ENCODE data around the gene KIFC3.
"Not testable (repeated sequence)": the region's sequence is repeated elsewhere in the genome, so short reads cannot be mapped to it uniquely, and the experiment has no call there.

Gene KIFC3

GRCh38 chr16:57748596-57748995, 53.7 kb downstream of the KIFC3 start:
- ChIA-PET POLR2A (interaction anchor here (0.5 kb wide), 1 partner anchor 64 kb away, joined by 3 read pairs; no protein-coding TSS in a partner anchor), CTCF (interaction anchor here (0.9 to 1.0 kb wide), 5 partner anchors 8 to 169 kb away, joined by 3 to 4 read pairs (median 3); no protein-coding TSS in a partner anchor)
- DNase-seq = no peak
- Histone ChIP-seq H3K4me3 (ENCODE audit: control insufficient read depth in 1 of 7, extremely low read depth in 1 of 7, insufficient read depth in 4 of 7, low read depth in 2 of 7, low read length in 6 of 7) (no peak overlapping the region), H3K27ac (ENCODE audit: insufficient read depth in 1 of 2, low read depth in 1 of 2, low read length in 2 of 2, poor library complexity in 1 of 2, severe bottlenecking in 2 of 2) (no peak overlapping the region), H3K27me3 (replicated peaks in 2 of 5; ENCODE audit: control insufficient read depth in 4 of 5, insufficient read depth in 5 of 5, low read length in 4 of 5) (no peaks in the 10 kb centered on the region), H3K9me3 (ENCODE audit: control extremely low read depth in 1 of 5, control insufficient read depth in 4 of 5, insufficient read depth in 2 of 5, low read depth in 1 of 5, low read length in 4 of 5) (no peaks in the 10 kb centered on the region), H3K4me1 (ENCODE audit: control extremely low read depth in 1 of 4, control insufficient read depth in 4 of 4, insufficient read depth in 4 of 4, low read length in 3 of 4) (no peaks in the 10 kb centered on the region), H3K36me3 (ENCODE audit: control insufficient read depth in 4 of 4, insufficient read depth in 4 of 4, low read length in 3 of 4) (peaks cover 3 to 82% (median 59%) of the 10 kb centered on the region in 4 experiments)
- 96% methylated on average over 11 of the region's 11 CpGs for WGBS (ENCODE audit: insufficient coverage)

GRCh38 chr16:57747996-57748395, 54.3 kb downstream of the KIFC3 start:
- Histone ChIP-seq H3K4me1 (ENCODE audit: control extremely low read depth in 1 of 4, control insufficient read depth in 4 of 4, insufficient read depth in 4 of 4, low read length in 3 of 4) (no peaks in the 10 kb centered on the region), H3K36me3 (ENCODE audit: control insufficient read depth in 4 of 4, insufficient read depth in 4 of 4, low read length in 3 of 4) (peaks cover 3 to 81% (median 57%) of the 10 kb centered on the region in 4 experiments), H3K27me3 (replicated peaks in 2 of 5; ENCODE audit: control insufficient read depth in 4 of 5, insufficient read depth in 5 of 5, low read length in 4 of 5) (no peaks in the 10 kb centered on the region), H3K4me3 (ENCODE audit: control insufficient read depth in 1 of 7, extremely low read depth in 1 of 7, insufficient read depth in 4 of 7, low read depth in 2 of 7, low read length in 6 of 7) (no peak overlapping the region), H3K27ac (ENCODE audit: insufficient read depth in 1 of 2, low read depth in 1 of 2, low read length in 2 of 2, poor library complexity in 1 of 2, severe bottlenecking in 2 of 2) (no peak overlapping the region), H3K9me3 (ENCODE audit: control extremely low read depth in 1 of 5, control insufficient read depth in 4 of 5, insufficient read depth in 2 of 5, low read depth in 1 of 5, low read length in 4 of 5) (no peaks in the 10 kb centered on the region)
- ChIA-PET POLR2A (no interaction called here), CTCF (interaction anchor here (0.9 to 1.0 kb wide), 5 partner anchors 9 to 169 kb away, joined by 3 to 4 read pairs (median 3); no protein-coding TSS in a partner anchor)
- 95% methylated on average over 4 of the region's 6 CpGs for WGBS (ENCODE audit: insufficient coverage)
- DNase-seq = no peak

DNA sequence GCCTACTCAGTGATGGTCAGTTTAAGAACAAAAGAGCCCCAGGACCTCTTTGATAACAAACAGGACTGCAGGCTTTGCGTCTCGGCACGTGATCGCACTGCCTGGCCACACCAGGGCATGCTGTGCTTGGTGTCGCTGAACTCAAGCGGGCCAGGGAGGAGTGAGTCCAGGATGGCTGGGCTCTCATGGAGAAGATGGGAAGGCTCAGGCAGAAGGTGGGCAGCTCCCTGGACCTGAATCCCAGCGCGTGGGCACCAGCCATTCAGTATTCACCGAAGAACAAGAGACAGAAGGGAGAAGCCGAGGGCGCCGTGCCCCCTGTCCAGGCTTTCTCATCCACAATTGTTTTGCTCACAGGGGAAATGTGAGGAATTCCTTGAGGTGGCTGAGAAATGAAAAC, 54.8 kb downstream of the KIFC3 start:
- H3K27ac ChIP-seq (ENCODE audit: insufficient read depth in 1 of 2, low read depth in 1 of 2, low read length in 2 of 2, poor library complexity in 1 of 2, severe bottlenecking in 2 of 2) = no peak overlapping the region
- peaks cover 5 to 81% (median 57%) of the 10 kb centered on the region in 4 experiments for H3K36me3 ChIP-seq (ENCODE audit: control insufficient read depth in 4 of 4, insufficient read depth in 4 of 4, low read length in 3 of 4)
- H3K4me1 ChIP-seq (ENCODE audit: control extremely low read depth in 1 of 4, control insufficient read depth in 4 of 4, insufficient read depth in 4 of 4, low read length in 3 of 4) = no peaks in the 10 kb centered on the region
- ChIA-PET POLR2A (no interaction called here), CTCF (interaction anchor here (0.9 to 1.0 kb wide), 4 partner anchors 9 to 168 kb away, joined by 3 to 4 read pairs (median 3); no protein-coding TSS in a partner anchor)
- WGBS (ENCODE audit: insufficient coverage) = 96% methylated on average over 12 of the region's 12 CpGs
- no peak overlapping the region for H3K4me3 ChIP-seq (ENCODE audit: control insufficient read depth in 1 of 7, extremely low read depth in 1 of 7, insufficient read depth in 4 of 7, low read depth in 2 of 7, low read length in 6 of 7)
- H3K27me3 ChIP-seq (replicated peaks in 2 of 5; ENCODE audit: control insufficient read depth in 4 of 5, insufficient read depth in 5 of 5, low read length in 4 of 5) = no peaks in the 10 kb centered on the region
- no peak for DNase-seq
- H3K9me3 ChIP-seq (ENCODE audit: control extremely low read depth in 1 of 5, control insufficient read depth in 4 of 5, insufficient read depth in 2 of 5, low read depth in 1 of 5, low read length in 4 of 5) = no peaks in the 10 kb centered on the region

DNA sequence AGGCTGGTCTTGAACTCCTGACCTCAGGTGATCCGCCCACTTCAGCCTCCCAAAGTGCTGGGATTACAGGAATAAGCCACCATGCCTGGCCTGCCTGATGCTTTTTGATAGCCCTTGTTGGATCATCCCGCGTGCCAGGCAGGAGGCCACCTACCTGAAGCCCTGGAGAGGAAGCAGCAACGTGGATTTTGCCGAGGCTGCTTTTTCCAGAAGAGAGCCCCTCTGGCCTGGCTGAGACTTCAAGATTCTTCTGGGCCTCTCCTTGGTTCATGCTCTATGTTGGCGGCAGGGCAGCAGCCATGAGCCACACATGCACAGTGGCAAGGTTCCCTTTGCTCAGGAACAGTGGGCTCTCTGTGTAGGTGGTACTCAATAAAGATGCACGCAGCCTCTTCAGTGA, 55.2 kb downstream of the KIFC3 start:
- no peak for DNase-seq
- ChIA-PET CTCF (no interaction called here), POLR2A (no interaction called here)
- Histone ChIP-seq H3K9me3 (ENCODE audit: control extremely low read depth in 1 of 5, control insufficient read depth in 4 of 5, insufficient read depth in 2 of 5, low read depth in 1 of 5, low read length in 4 of 5) (no peaks in the 10 kb centered on the region), H3K4me1 (ENCODE audit: control extremely low read depth in 1 of 4, control insufficient read depth in 4 of 4, insufficient read depth in 4 of 4, low read length in 3 of 4) (no peaks in the 10 kb centered on the region), H3K36me3 (ENCODE audit: control insufficient read depth in 4 of 4, insufficient read depth in 4 of 4, low read length in 3 of 4) (peaks cover 5 to 81% (median 56%) of the 10 kb centered on the region in 4 experiments), H3K27ac (ENCODE audit: insufficient read depth in 1 of 2, low read depth in 1 of 2, low read length in 2 of 2, poor library complexity in 1 of 2, severe bottlenecking in 2 of 2) (no peak overlapping the region), H3K27me3 (replicated peaks in 2 of 5; ENCODE audit: control insufficient read depth in 4 of 5, insufficient read depth in 5 of 5, low read length in 4 of 5) (no peaks in the 10 kb centered on the region), H3K4me3 (ENCODE audit: control insufficient read depth in 1 of 7, extremely low read depth in 1 of 7, insufficient read depth in 4 of 7, low read depth in 2 of 7, low read length in 6 of 7) (no peak overlapping the region)
- WGBS (ENCODE audit: insufficient coverage) = 100% methylated on average over 7 of the region's 7 CpGs

DNA sequence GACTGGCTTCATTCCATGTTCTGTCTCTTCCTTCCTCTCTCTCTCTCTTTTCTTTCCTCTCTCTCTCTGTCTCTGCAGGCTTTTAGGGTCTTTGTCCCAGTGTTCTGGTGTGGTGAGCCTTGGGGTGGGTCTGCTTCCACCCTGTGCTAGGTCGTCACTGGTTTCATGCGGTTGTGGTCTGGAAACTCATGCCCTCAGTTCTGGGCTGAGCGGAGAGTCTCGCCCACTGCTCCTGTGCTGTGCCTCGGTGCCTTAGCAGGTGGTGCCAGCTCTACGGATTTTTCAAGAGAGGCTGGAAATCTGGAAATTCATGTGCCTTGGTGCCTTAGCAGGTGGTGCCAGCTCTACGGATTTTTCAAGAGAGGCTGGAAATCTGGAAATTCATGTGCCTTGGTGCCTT, 56.0 kb downstream of the KIFC3 start:
- WGBS (ENCODE audit: insufficient coverage) = 100% methylated on average over 4 of the region's 7 CpGs
- H3K9me3 ChIP-seq (ENCODE audit: control extremely low read depth in 1 of 5, control insufficient read depth in 4 of 5, insufficient read depth in 2 of 5, low read depth in 1 of 5, low read length in 4 of 5); H3K4me3 ChIP-seq (ENCODE audit: control insufficient read depth in 1 of 7, extremely low read depth in 1 of 7, insufficient read depth in 4 of 7, low read depth in 2 of 7, low read length in 6 of 7); DNase-seq; H3K4me1 ChIP-seq (ENCODE audit: control extremely low read depth in 1 of 4, control insufficient read depth in 4 of 4, insufficient read depth in 4 of 4, low read length in 3 of 4); H3K27ac ChIP-seq (ENCODE audit: insufficient read depth in 1 of 2, low read depth in 1 of 2, low read length in 2 of 2, poor library complexity in 1 of 2, severe bottlenecking in 2 of 2); POLR2A ChIA-PET; H3K27me3 ChIP-seq (replicated peaks in 2 of 5; ENCODE audit: control insufficient read depth in 4 of 5, insufficient read depth in 5 of 5, low read length in 4 of 5): not testable (repeated sequence)
- CTCF ChIA-PET = interaction anchor here (1.2 kb wide), 3 partner anchors 9 to 11 kb away, joined by 3 to 5 read pairs (median 5); no protein-coding TSS in a partner anchor
- peaks cover 5 to 82% (median 53%) of the 10 kb centered on the region in 4 experiments for H3K36me3 ChIP-seq (ENCODE audit: control insufficient read depth in 4 of 4, insufficient read depth in 4 of 4, low read length in 3 of 4)

DNA sequence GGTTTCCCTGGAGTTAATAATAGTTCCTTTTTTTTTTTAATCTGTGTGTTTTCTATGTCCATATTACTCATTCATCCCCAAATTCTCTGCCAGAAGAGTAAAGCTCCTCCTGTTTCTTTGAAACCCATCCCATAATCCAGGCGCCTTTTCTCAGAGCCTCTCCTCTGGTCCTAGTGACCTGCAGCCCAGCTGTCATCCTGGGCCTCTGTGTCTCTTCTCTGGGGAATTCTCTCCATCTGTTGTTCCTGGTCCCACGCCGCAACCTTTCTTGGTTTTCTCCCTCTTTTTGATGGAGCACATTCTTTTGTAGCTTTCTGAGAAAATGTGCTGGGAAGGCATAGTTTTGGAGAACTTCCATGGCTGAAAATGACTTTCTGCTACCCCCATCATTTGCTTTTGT, 56.5 kb downstream of the KIFC3 start:
- Histone ChIP-seq H3K27me3 (replicated peaks in 2 of 5; ENCODE audit: control insufficient read depth in 4 of 5, insufficient read depth in 5 of 5, low read length in 4 of 5) (no peaks in the 10 kb centered on the region), H3K36me3 (ENCODE audit: control insufficient read depth in 4 of 4, insufficient read depth in 4 of 4, low read length in 3 of 4) (peaks cover 7 to 81% (median 51%) of the 10 kb centered on the region in 4 experiments), H3K4me1 (ENCODE audit: control extremely low read depth in 1 of 4, control insufficient read depth in 4 of 4, insufficient read depth in 4 of 4, low read length in 3 of 4) (no peaks in the 10 kb centered on the region), H3K4me3 (ENCODE audit: control insufficient read depth in 1 of 7, extremely low read depth in 1 of 7, insufficient read depth in 4 of 7, low read depth in 2 of 7, low read length in 6 of 7) (no peak overlapping the region), H3K27ac (ENCODE audit: insufficient read depth in 1 of 2, low read depth in 1 of 2, low read length in 2 of 2, poor library complexity in 1 of 2, severe bottlenecking in 2 of 2) (no peak overlapping the region), H3K9me3 (ENCODE audit: control extremely low read depth in 1 of 5, control insufficient read depth in 4 of 5, insufficient read depth in 2 of 5, low read depth in 1 of 5, low read length in 4 of 5) (no peaks in the 10 kb centered on the region)
- ChIA-PET CTCF (interaction anchor here (0.6 to 1.2 kb wide), 6 partner anchors 9 to 76 kb away, joined by 3 to 5 read pairs (median 4); no protein-coding TSS in a partner anchor), POLR2A (interaction anchor here (0.6 kb wide), 1 partner anchor 102 kb away, joined by 7 read pairs; no protein-coding TSS in a partner anchor)
- WGBS (ENCODE audit: insufficient coverage) = 97% methylated on average over 3 of the region's 3 CpGs
- no peak for DNase-seq

DNA sequence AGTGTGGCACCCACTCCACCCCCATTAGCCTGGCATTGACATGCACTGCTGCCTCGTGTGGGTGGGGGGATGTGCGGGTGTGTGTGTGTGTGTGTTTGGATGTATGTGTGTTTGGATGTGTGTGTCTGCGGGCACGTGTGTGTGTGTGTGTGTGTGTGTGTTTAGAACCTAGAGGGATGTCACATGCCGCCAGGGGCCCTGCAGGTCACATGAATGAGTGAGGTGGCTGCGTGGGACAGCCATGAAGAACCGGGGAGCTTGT, 57.7 kb downstream of the KIFC3 start:
- no peaks in the 10 kb centered on the region for H3K4me1 ChIP-seq (ENCODE audit: control extremely low read depth in 1 of 4, control insufficient read depth in 4 of 4, insufficient read depth in 4 of 4, low read length in 3 of 4)
- no peaks in the 10 kb centered on the region for H3K9me3 ChIP-seq (ENCODE audit: control extremely low read depth in 1 of 5, control insufficient read depth in 4 of 5, insufficient read depth in 2 of 5, low read depth in 1 of 5, low read length in 4 of 5)
- no peak overlapping the region for H3K27ac ChIP-seq (ENCODE audit: insufficient read depth in 1 of 2, low read depth in 1 of 2, low read length in 2 of 2, poor library complexity in 1 of 2, severe bottlenecking in 2 of 2)
- POLR2A ChIA-PET = no interaction called here
- H3K36me3 ChIP-seq (ENCODE audit: control insufficient read depth in 4 of 4, insufficient read depth in 4 of 4, low read length in 3 of 4) = peaks cover 8 to 81% (median 49%) of the 10 kb centered on the region in 4 experiments
- no CpG with 5 or more reads among the region's 7 CpGs for WGBS (ENCODE audit: insufficient coverage)
- no peak for DNase-seq
- no peaks in the 10 kb centered on the region for H3K27me3 ChIP-seq (replicated peaks in 2 of 5; ENCODE audit: control insufficient read depth in 4 of 5, insufficient read depth in 5 of 5, low read length in 4 of 5)
- no peak overlapping the region for H3K4me3 ChIP-seq (ENCODE audit: control insufficient read depth in 1 of 7, extremely low read depth in 1 of 7, insufficient read depth in 4 of 7, low read depth in 2 of 7, low read length in 6 of 7)
- CTCF ChIA-PET = interaction anchor here (1.0 to 1.4 kb wide), 2 partner anchors 10 to 13 kb away, joined by 3 read pairs; no protein-coding TSS in a partner anchor
